Chondrocyte (in vitro differentiated cells): ENCODE results near the gene SV2B. TPM values are rescaled to one million over a fixed set of nuclear protein-coding genes. Genes with fewer than 3 reads are reported as not detected.

Experiments used
- DNase-seq: peaks from one replicate; pipeline ENCODE4 v3.0.0; 2021; ENCODE audit warnings: mixed read lengths, low spot score
- H3K27ac Mint-ChIP-seq: one replicate; pipeline ENCODE4 v1.8.0; 2021; ENCODE audit warnings: mild to moderate bottlenecking, moderate library complexity, mixed read lengths; ENCODE audit not compliant: unreplicated experiment
- H3K27me3 Mint-ChIP-seq: 2 replicates; pipeline ENCODE4 v1.8.0; 2021; ENCODE audit warnings: low read depth, mixed read lengths
- H3K36me3 Mint-ChIP-seq: 2 replicates; pipeline ENCODE4 v1.8.0; 2021; ENCODE audit warnings: low read depth, mixed read lengths
- H3K4me1 Mint-ChIP-seq: 2 replicates; pipeline ENCODE4 v1.8.0; 2021; ENCODE audit warnings: low read depth, mild to moderate bottlenecking, mixed read lengths
- H3K4me3 Mint-ChIP-seq: one replicate; pipeline ENCODE4 v1.8.0; 2021; ENCODE audit warnings: mild to moderate bottlenecking, moderate library complexity, mixed read lengths; ENCODE audit not compliant: unreplicated experiment
- H3K9me3 Mint-ChIP-seq: 2 replicates; pipeline ENCODE4 v1.8.0; 2021; ENCODE audit warnings: low read depth, mixed read lengths
- total RNA-seq: library from RNA; stranded (reverse); gene quantifications from 3 replicates; pipeline ENCODE4 v1.2.1, GENCODE V29; 2021
- TF ChIP-seq, protein P1 (sequence below): fragments of 200-600 bp; sonication (generic); IDR thresholded peaks from 2 replicates; pipeline ENCODE4 v1.5.0; 2021; ENCODE audit warnings: antibody characterized with exemption, mild to moderate bottlenecking, moderate library complexity

The SV2B gene
- total RNA-seq, 1 donor from 2014 or later, result not detected

DNA sequence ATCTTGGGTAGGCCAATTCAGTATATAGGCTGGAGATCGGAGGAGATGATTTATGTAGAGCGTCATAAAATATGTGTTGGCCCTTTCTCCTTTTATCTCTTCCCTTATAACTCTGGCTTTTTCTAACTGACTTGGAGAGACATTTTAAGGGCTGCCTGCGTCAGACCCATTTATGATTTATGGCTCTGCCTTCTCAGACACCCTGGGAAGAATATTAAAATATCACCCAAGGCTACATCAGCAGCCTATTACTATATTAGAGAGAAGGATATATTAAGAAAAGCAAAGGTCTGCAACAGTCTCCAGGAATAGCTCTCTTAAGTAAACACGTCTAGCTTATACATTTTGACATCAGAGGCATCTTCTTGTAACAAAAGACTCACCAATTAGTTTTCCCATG, 179.4 kb downstream of the SV2B start:
- Mint-ChIP-seq H3K4me3 (no peak overlapping the region), H3K36me3 (peaks cover 3% of the 10 kb centered on the region), H3K4me1 (no peaks in the 10 kb centered on the region), H3K27ac (no peak overlapping the region), H3K9me3 (peaks cover 8% of the 10 kb centered on the region), H3K27me3 (peaks cover 5% of the 10 kb centered on the region)
- TF ChIP-seq, protein P1, sequence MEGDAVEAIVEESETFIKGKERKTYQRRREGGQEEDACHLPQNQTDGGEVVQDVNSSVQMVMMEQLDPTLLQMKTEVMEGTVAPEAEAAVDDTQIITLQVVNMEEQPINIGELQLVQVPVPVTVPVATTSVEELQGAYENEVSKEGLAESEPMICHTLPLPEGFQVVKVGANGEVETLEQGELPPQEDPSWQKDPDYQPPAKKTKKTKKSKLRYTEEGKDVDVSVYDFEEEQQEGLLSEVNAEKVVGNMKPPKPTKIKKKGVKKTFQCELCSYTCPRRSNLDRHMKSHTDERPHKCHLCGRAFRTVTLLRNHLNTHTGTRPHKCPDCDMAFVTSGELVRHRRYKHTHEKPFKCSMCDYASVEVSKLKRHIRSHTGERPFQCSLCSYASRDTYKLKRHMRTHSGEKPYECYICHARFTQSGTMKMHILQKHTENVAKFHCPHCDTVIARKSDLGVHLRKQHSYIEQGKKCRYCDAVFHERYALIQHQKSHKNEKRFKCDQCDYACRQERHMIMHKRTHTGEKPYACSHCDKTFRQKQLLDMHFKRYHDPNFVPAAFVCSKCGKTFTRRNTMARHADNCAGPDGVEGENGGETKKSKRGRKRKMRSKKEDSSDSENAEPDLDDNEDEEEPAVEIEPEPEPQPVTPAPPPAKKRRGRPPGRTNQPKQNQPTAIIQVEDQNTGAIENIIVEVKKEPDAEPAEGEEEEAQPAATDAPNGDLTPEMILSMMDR, result no peak
- DNase-seq, result no peak

DNA sequence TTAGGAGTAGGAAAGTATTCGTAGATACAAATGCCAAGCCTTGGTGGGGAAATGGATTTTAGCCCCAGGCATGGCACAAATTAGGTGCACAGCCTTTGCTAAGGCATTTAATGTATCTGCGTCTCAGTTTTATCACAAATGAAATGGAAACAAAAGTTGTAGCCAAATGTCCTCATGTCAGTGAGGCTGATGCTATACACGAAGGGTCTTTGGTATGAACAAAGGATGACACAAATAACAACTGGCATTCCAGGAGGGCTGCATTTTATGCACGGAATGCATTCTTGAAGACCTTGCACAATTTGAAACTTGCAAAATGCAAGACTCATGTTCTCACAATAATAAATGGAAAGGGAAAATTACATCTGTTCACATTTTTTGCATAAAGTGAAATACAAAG, 181.9 kb downstream of the SV2B start:
- no peaks in the 10 kb centered on the region for H3K9me3 Mint-ChIP-seq
- no peaks in the 10 kb centered on the region for H3K36me3 Mint-ChIP-seq
- H3K4me1 Mint-ChIP-seq, result no peaks in the 10 kb centered on the region
- no peak for DNase-seq
- no peak overlapping the region for H3K27ac Mint-ChIP-seq
- H3K4me3 Mint-ChIP-seq, result no peak overlapping the region
- peaks cover 5% of the 10 kb centered on the region for H3K27me3 Mint-ChIP-seq
- TF ChIP-seq, protein P1, result no peak

DNA sequence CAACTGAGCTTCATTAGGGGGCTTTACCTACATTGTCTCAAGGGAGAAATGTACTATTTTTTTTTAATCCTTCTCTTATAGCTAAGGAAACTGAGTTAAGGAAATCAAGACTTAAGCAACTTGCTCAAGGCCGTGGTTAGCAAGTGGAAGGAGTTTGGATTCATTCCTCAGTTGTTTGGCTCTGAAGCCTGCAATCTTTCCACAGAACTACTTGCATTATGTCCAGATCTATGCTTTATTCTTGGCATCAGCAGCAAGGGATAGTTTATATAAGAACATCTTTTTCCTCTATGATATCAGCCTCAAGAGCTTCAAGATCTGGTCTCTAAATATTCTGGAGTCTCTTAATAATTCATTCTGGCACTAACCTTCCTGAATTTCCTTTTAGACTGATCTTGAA, 182.4 kb downstream of the SV2B start:
- H3K27ac Mint-ChIP-seq, result no peak overlapping the region
- H3K27me3 Mint-ChIP-seq, result peaks cover 8% of the 10 kb centered on the region
- no peak overlapping the region for H3K4me3 Mint-ChIP-seq
- H3K36me3 Mint-ChIP-seq, result no peaks in the 10 kb centered on the region
- TF ChIP-seq, protein P1, result no peak
- H3K9me3 Mint-ChIP-seq, result no peaks in the 10 kb centered on the region
- no peaks in the 10 kb centered on the region for H3K4me1 Mint-ChIP-seq
- no peak for DNase-seq

DNA sequence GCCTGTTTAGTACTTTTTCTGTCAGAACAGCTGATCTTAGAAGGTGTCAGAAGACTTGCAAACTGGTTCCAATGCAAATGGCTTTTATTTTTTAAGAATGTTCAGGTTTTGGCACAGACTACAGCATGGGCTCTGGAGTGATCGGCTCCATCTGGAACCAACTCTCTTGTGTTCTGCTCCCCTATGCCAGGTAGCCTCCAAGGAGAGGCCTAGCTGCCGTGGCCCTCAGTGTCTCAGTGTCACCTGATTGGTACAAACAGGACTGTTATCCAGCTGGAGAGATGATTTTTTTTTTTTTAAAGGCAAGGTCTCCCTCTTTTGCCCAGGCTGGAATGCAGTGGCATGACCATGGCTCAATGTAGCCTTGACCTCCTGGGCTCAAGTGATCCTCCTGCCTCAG, 183.1 kb downstream of the SV2B start:
- Mint-ChIP-seq H3K27me3 (peaks cover 10% of the 10 kb centered on the region), H3K9me3 (no peaks in the 10 kb centered on the region), H3K4me1 (no peaks in the 10 kb centered on the region), H3K36me3 (no peaks in the 10 kb centered on the region), H3K4me3 (no peak overlapping the region), H3K27ac (no peak overlapping the region)
- TF ChIP-seq, protein P1, result no peak
- DNase-seq, result no peak

DNA sequence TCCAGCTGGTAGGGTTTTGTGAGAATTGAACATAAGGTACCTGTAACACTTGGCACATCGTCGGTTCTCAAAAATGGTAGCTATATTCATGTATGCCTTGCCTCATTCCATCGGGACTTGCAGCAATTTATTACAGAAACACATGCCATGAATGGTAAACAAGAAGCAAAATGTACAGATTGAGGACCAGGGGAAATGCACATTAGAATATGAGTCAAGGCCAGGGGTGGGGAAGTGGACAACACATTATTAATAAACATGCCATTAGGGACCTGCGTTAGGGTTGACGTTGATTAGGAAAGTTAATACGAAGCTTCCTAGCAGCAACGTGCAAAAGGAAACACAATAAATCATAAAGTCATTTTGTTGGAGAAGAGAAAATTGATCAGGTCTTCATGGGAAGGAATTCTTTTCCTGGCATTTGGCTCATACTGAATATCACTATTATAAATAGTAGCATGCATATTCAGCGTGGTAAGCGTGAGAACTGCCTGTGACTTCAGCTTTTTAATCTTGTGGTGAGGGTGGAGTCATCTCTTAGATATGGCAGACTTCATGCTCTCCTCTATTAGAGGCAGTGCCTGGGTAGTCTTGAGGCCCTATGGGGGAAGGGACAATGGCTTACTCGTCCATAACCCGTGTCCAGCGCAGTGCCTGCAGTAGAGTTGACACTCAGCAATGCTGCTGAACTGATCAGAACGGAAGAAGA, 184.9 kb downstream of the SV2B start:
- H3K9me3 Mint-ChIP-seq, result no peaks in the 10 kb centered on the region
- no peaks in the 10 kb centered on the region for H3K4me1 Mint-ChIP-seq

More for the DNA sequence above, 184.9 kb downstream of the SV2B start:
- H3K4me3 Mint-ChIP-seq, result no peak overlapping the region
- no peaks in the 10 kb centered on the region for H3K36me3 Mint-ChIP-seq
- no peak for DNase-seq
- H3K27me3 Mint-ChIP-seq, result peaks cover 13% of the 10 kb centered on the region
- no peak overlapping the region for H3K27ac Mint-ChIP-seq
- TF ChIP-seq, protein P1, result no peak
